Right ventricle myocardium superior (tissue), 1 donor: Measurements from ENCODE around the gene PHACTR1. TPM values are rescaled to one million over a fixed set of nuclear protein-coding genes. Genes with fewer than 3 reads are reported as not detected.

ENCODE experiments used
- ATAC-seq: fragments of 200-7000 bp; cut with Tn5 transposase; one replicate; pipeline ENCODE4 v1.9.1; 2020; ENCODE audit warnings: mild to moderate bottlenecking; ENCODE audit not compliant: poor library complexity
- DNase-seq: peaks from one replicate; pipeline ENCODE4 v3.0.0-alpha.2; 2020
- intact Hi-C: fragments of 100-400 bp; cut with DNase I; formaldehyde crosslinking; loops from one replicate; pipeline ENCODE4 v1.11.2; 2022
- total RNA-seq: library from RNA; stranded (reverse); fragmentation: NEBNext Ultra II Directional; extraction: Animal tissue kit (Norgen Biotek cat#: 25700); gene quantifications from one replicate; pipeline ENCODE4 v1.2.1, GENCODE V29; 2021
- donor health status: DM: no; HTN: yes; CAD: no; lungs with severe emphysema.

Gene PHACTR1
- total RNA-seq, 1 donor from 2014 or later = 114 TPM

DNA sequence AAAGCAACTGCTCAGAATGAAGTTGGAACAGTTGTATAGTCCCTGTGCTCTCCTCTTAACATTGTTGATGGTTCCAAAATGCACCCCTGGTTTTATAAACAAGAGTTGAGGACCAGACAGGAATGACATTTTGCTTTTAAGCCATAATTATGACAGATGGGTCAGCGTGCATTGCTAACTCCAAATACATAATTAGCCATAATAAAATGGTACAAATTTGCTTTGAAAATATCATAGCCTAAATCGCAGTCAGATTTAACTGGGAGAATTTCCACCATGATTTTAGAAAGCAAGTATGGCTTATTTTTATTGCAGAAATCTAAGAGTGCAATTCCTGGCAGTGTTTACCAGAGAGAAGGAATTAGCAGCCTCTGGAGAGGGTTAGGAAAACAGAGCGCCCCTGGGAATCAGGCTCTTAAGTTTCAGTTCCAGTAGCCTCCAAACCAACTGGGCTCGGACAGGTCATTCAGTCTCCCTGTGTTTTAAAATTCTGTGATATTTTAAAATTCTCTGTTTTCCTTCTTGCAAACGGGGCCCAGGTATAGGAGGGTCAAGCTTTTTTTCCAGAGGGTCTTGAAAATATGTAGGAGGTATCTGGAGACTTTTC lies 309.4 kb downstream of the PHACTR1 start:
- ATAC-seq (no peak), DNase-seq (no peak)
- intact Hi-C loops = no loop called here

DNA sequence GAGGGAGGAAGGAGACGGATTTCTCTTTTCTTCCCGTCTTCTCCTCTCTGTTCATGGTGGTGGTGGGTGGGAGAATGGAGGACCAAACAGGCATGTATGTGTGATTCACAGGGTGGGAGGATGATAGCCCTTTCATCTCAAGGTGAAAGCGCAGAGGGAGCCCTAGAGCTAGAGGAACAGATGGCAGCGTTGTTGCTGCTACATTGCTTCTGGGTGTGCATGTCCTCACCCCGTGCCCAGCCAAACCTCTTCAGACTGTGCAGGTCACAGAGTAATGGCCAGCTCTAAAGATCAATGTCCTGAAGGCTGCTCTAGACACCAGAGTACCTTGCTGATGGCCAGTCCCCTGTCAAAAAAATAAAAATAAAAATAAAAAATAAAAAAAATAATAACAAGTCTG lies 310.0 kb downstream of the PHACTR1 start:
- ATAC-seq = peak; percentile 77

DNA sequence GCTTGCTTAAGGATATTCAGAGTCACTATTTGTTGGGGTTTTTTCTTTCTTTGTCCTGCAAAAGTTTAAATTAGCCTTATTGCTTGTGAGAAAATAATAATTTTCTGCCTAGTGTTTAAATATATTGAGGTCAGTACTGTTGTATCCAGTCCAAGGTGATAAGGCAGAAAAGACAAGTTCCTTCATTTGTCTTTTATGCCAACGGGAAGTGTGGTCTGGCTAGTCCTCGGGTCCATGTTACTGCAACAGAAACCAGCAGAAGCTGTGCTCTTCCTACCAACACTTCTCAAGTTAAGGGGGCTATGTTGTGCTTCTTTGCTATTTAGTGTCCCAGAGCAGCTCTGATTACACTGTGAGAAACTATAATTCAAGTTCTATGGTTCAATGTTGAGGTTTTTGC lies 310.6 kb downstream of the PHACTR1 start:
- intact Hi-C loops = no loop called here
- peak; percentile 20 for ATAC-seq

More for the DNA sequence above, 310.0 kb downstream of the PHACTR1 start:
- intact Hi-C loops = no loop called here
- no peak for DNase-seq

DNA sequence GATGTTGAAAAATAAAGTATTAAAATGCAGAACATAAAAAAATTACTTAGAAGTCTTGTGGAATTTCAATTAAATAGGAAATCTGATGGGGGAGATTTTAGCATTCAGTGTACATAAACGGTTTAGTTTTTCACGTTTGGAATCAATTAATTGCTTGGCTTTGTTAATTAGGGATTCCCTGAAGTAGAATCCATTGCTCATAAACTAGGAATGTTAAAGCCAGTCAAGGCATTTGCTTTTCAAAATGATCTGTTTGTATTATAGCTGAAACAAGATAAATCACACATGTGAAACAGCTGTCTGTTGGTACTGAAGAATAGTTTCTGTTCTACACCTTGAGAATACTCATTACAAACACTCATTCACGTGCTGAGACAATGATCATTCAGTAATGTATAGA lies 313.8 kb downstream of the PHACTR1 start:
- intact Hi-C loops = no loop called here
- DNase-seq (no peak), ATAC-seq (no peak)

More for the DNA sequence above, 310.6 kb downstream of the PHACTR1 start:
- no peak for DNase-seq

DNA sequence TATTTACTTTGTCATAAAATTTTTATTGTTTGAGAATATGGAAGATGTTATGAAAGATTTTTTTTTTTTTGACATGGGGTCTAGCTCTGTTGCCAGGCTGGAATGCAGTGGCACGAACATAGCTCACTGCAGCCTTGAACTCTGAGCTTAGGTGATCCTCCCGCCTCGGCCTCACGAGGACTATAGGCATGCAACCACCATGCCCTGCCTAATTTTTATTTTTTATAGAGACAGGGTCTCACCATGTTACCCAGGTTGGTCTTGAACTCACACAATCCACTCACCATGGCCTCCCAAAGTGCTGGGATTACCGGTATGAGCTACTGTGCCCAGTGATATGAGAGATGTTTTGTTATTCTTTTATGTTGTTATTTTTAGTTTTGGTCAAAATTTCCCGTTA lies 316.0 kb downstream of the PHACTR1 start:
- no peak for ATAC-seq
- intact Hi-C loops = no loop called here
- DNase-seq = no peak

DNA sequence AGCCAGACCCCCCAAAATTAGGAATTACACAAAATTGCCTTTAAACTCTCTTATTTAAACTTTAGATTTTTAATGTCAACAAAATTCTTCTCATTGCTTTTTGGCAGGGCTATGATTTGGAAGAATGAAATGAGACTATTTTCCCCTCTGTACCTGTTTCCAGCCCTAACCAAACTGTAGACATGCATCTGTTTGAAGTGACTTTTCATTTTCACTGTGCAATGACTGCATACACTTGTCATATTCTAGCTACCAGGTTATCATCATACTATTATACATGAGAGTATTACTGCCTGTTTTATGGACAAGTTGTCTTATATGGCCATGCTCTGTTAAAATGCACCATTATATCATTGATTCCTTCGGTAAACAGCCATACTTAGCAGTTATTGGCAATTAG lies 316.6 kb downstream of the PHACTR1 start:
- ATAC-seq (no peak), DNase-seq (no peak)
- intact Hi-C loops = no loop called here

DNA sequence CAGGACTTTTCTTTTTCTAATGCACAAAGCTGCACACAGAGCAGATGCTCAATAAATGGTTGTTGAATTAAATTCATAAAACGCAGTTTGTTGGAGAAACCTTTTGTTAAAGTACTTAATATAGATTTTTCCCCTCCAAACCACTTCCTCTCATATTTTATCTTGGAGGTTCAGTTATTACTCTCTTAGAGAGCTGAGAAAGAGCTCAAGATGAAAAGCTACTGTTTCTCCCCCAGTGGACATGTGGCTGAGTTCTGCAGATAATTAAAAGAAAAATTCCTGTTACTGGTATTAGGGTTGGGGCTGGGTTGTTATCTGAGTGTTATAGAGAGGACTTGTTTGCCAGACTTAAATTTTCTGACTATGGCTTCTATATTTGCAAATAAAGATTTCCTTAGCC lies 317.7 kb downstream of the PHACTR1 start:
- DNase-seq (no peak), ATAC-seq (no peak)
- intact Hi-C loops = no loop called here

DNA sequence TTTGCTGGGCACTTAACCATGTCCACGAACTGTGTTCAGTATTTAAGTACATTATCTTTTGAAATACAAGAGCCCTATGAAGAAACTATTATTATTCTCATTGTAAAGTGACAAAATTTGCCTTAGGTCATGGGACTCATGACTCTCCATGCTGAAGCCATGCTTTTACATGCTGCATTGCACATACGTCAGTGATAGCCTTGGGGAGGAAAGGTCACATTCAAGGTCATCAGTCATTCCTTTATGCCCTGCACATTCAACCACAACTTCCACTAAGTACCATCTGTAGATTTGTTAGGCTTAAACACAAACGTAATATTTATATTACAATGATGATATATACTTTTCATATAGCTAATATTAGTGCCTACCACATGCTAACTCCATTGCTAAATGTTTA lies 319.0 kb downstream of the PHACTR1 start:
- intact Hi-C loops = no loop called here
- DNase-seq (no peak), ATAC-seq (no peak)

DNA sequence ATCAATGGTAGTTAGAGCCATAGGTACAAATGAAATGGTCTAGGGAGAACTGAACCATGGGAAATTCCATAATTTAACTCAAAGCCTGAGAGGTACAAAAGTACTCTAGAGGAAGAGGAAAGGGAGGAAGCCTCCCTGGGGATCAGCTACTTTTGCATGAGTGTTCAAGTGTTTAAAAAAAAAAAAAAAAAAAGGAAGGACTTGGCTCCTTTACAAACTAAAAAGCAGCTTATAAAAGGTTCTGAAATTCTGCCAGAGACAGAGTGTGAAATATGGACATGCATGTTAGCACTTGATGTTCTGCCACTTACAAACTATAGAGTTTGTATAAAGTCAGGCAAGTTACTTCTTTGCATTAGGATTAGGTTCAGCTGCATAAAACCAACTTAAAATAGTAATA lies 321.7 kb downstream of the PHACTR1 start:
- intact Hi-C loops = no loop called here
- DNase-seq (no peak), ATAC-seq (peak; percentile 64)

DNA sequence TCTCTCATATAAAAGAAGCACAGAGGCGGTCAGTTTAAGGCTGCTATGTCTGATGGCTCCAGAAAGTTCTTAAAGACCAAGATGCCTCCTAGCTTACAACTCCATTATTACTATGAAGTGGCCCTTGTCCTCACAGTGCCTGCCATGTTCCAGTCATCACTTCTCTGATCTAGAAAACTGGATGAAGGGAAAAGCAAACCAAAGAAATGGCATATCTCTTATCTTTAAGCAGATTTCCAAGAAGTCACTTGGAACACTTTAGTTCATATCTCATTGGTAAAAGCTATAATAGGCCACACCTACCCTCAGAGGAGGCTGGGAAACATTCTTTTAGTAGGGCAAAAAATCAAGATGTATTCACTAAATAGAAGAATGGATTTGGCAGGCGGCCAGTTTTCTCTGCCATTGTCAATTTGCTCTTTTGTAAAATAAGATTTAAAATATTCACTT lies 322.2 kb downstream of the PHACTR1 start:
- ATAC-seq (peak; percentile 69), DNase-seq (no peak)
- intact Hi-C loops = no loop called here

DNA sequence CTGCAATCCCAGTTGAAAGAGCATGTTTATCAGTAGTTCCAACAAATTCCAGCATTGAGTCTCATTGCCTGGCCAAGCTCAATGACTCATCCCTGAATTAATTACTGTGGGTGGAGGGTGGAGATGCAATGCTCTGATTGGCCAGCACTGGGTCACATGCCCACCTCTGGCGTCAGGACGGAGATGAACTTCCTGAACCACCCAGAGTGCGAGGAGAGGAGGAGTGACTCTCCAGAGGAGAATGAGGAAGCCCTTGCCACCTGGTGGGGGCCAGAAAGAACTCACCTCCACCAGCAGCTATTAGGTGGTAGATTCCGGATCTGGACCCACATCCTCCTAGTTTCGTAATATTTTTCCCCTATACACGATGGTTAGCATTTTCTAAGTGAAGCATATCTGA lies 327.8 kb downstream of the PHACTR1 start:
- intact Hi-C loops = no loop called here
- ATAC-seq (no peak), DNase-seq (no peak)

DNA sequence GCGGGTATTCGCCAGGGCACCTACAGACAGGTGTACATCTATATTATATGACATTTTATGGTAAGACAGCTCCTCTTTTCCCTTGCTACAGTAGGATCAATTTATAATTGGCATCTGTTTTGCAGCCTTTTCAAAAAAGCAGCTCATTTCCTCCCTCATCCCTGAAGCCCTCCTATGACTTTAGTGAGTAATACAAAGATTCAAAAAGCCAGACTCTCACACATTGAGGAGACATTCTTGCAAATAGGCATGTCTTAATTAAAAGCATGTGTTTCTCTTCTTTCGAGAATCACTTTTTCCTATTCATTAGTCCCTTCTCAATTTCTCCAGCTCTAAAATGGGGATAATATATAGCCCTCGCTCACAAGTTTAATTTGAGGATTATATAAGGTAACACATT lies 328.3 kb downstream of the PHACTR1 start:
- intact Hi-C loops = no loop called here
- ATAC-seq (no peak), DNase-seq (no peak)

DNA sequence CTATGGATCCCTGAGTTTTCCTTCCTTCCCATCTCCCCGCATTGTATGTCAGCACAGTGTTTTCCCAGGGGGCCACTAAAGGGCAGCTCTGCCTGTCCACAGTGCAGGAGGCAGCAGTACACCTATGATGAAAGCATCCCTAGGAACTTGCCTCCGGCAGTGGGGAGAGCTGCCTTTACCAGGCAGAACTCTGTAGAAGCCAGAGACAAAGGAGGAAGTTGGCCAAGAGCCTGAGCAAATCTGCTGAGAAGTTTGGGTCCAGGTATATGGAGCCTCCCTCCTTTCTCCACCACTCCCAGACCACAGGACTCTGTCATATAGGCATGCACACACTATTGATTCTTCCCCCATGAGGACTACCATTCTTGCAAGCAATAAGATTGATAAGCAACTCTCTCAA lies 329.1 kb downstream of the PHACTR1 start:
- intact Hi-C loops = no loop called here
- ATAC-seq (no peak), DNase-seq (no peak)

DNA sequence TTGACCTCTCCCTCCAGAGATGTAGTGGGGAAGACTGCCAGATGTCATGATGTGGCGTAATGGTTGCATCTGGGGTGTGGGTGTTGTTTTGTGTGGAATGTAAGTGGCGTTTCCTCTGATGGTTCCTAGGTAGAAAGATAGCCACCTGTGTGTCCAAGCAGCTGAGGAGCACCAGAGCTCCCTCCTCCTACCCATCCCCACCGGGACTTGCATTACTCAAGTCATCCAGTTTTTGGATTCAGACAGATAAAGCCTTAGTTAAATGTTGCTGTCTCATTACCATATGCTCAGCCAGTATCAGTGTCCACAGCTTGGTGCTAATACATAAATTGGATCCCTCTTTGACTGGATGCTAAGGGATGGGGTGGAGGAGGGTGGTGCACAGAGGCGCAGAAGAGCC lies 329.5 kb downstream of the PHACTR1 start:
- ATAC-seq = no peak
- no peak for DNase-seq
- intact Hi-C loops = no loop called here

DNA sequence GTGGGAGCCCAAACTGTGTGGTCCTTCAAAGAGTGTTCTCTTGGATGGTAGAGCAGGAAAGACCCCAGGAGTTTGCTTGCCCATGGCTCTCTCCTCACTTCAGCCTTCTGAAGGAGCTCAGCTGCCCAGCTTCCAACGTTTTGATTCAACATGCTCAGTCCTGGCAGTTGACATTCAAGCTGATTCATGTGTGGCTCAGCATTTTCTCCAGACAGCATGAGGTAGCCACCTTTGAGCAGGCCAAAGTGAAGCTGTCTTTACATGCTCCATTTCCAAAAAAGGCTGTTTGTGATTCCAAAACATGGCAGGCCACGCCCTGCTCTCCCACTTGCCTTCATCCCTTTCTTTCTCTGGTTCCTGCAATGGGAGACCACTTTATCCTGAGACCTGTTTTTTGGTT lies 331.5 kb downstream of the PHACTR1 start:
- DNase-seq (no peak), ATAC-seq (no peak)
- intact Hi-C loops = no loop called here

DNA sequence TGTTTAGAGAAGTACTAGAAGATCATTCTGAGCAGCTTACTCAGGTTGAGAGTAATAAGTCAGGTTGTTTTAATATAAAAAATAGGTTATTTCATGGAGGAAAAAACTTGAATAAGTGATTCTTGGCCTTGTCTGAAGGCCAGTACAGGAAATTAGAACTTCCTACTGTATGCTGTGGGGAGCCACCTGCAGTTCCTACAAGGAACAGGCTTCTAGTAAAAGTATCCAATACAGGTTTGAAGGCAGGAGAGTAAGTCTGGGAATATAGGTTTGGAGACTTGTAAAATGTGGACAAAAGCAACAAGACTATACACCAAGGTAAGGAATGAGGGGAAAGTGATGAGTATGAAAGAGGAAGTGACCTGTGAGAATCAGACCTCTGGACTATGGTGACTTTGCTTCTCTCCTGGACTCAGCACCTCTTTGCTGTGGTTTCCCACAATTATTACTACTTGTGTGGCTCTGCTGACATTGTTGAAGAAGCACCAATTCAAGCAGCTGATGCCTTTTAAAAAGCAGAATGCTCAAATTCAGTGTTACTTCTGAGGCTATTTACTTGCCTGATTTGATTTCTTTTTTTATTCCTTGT lies 333.2 kb downstream of the PHACTR1 start:
- ATAC-seq (no peak), DNase-seq (no peak)
- intact Hi-C loops = no loop called here

DNA sequence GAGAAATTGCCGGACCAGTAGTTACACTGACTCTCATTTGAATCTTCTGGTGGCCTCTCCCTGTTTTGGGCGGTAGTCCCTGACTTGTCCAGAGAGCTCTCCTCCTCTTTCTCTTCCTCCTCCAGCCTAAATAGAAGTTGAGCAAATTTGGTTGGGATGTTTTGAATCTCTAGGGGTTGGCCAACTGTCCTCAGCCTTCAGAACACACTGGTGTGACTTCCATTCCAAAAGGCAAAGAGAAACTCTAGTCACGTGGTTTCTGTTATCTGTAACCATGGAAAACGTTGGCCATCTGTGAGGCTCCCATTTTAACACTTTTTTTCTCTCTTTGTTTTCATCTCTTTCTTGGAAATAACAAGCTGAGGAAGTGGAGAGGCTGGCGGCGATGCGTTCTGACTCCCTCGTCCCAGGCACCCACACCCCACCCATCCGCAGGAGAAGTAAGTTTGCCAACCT lies 336.5 kb downstream of the PHACTR1 start:
- intact Hi-C loops = no loop called here
- ATAC-seq = peak; percentile 62
- DNase-seq = peak; percentile 47

DNA sequence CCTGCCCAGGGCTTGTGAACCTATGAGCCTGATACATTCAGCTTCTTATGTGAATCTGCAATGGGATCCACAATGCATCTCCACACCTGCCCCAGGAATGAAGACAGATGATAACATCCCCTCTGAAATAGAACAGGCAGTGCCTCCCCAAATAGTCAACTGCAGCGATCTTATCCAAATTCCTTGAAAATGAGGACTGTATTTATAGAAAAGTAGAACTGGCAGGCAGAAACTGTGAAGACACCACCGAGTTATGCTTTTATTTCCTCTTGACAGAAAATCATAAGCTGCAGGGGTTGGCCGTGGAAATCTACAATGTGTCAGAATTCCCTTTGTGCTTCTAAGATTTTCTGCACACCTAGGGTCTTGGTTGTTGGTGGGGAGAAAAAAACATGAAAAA lies 341.5 kb downstream of the PHACTR1 start:
- no peak for DNase-seq
- ATAC-seq = no peak
- intact Hi-C loops = no loop called here

DNA sequence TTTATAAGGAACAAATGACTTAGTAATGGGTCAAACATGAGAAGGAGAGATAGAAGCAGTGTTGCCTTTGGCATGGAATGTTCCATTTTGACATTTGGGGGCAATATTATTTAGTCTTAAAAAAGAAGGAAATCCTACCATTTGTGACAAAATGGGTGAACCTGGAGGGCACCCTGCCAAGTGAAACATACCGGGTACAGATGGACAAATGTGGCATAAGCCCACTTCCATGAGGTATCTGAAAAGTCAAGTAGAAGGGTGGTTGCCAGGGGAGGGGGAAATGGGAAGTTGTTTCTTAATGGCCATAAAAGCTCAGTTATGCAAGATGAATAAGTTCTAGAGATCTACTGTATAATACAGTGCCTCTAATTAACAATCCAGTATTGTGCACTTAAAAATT lies 342.5 kb downstream of the PHACTR1 start:
- intact Hi-C loops = no loop called here
- ATAC-seq (no peak), DNase-seq (no peak)

DNA sequence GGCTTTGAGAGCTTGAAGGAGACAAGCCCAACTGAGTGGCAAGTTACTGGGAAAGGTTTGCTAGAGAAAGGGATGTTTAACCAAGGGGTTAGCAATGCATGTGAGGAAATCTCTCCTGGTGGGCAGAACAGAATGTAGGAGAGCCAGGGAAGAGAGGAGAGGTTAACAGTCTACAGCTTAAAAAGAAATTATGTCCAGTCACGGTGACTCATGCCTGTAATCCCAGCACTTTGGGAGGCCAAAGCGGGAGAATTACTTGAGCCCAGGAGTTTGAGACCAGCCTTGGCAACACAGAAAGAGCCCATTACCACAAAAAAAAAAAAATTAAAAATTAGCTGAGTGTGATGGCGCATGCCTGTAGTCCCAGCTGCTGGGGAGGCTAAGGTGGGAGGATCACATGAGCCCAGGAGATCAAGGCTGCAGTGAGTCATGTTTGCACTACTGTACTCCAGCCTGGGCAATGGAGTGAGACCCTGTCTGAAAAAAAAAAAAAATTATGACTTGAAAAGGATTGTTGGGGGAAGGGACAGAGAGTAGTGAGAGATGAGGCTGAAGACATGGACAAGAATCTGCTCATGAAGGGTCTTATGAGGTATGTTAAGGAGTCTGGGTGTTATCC lies 346.8 kb downstream of the PHACTR1 start:
- no peak for ATAC-seq
- no peak for DNase-seq
- intact Hi-C loops = no loop called here
